ENCODE data around the gene FSTL5. TPM values are rescaled to one million over a fixed set of nuclear protein-coding genes. Genes with fewer than 3 reads are reported as not detected.

Gene FSTL5
- total and polyA plus RNA-seq, 5 donors from 2014 or later: not detected

GRCh38 chr4:161822174-161822573 lies 341.6 kb downstream of the FSTL5 start:
- Histone ChIP-seq H3K27me3 (ENCODE audit: control insufficient read depth, insufficient read depth, low read length) (no peaks in the 10 kb centered on the region), H3K36me3 (ENCODE audit: control insufficient read depth, insufficient read depth, low read length) (no peaks in the 10 kb centered on the region), H3K4me3 (ENCODE audit: low read depth, low read length) (no peak overlapping the region), H3K27ac (ENCODE audit: insufficient read depth, low read length, poor library complexity, severe bottlenecking) (no peak overlapping the region), H3K4me1 (ENCODE audit: control insufficient read depth, insufficient read depth, low read length, poor library complexity, severe bottlenecking) (no peaks in the 10 kb centered on the region), H3K9me3 (ENCODE audit: control insufficient read depth in 2 of 2, low read length in 2 of 2) (no peaks in the 10 kb centered on the region)
- Mint-ChIP-seq H3K27ac (no peak overlapping the region), H3K4me3 (no peak overlapping the region), H3K9me3 (peaks cover 0 to 12% (median 7%) of the 10 kb centered on the region in 7 donors), H3K27me3 (no peaks in the 10 kb centered on the region), H3K36me3 (no peaks in the 10 kb centered on the region), H3K4me1 (no peaks in the 10 kb centered on the region)
- DNase-seq (no peak), ATAC-seq (ENCODE audit: low read depth in 2 of 2) (no peak)

DNA sequence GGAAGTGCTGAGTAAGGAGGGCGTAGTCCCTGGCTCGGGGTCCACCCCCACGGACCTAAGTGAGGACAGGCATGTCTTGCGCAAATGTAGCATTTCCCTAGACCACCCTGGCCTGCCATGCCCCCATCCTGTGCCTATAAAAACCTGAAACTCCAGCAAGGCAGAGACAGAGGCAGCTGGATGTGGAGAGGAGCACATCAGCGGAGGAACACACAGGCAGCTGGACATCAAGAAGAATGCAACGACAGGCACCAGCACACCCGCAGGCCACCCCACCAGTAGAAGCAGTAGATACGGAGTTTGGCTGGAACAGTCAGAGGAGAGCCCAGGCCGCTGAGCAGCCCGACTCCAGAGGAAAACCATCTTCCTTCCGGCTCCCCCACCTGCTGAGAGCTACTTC lies 345.9 kb downstream of the FSTL5 start:
- Histone ChIP-seq H3K27me3 (ENCODE audit: control insufficient read depth, insufficient read depth, low read length) (no peaks in the 10 kb centered on the region), H3K4me1 (ENCODE audit: control insufficient read depth, insufficient read depth, low read length, poor library complexity, severe bottlenecking) (no peaks in the 10 kb centered on the region), H3K9me3 (ENCODE audit: control insufficient read depth in 2 of 2, low read length in 2 of 2) (no peaks in the 10 kb centered on the region), H3K27ac (ENCODE audit: insufficient read depth, low read length, poor library complexity, severe bottlenecking) (no peak overlapping the region), H3K36me3 (ENCODE audit: control insufficient read depth, insufficient read depth, low read length) (no peaks in the 10 kb centered on the region), H3K4me3 (ENCODE audit: low read depth, low read length) (no peak overlapping the region)
- H3K27ac Mint-ChIP-seq: no peak overlapping the region
- H3K4me1 Mint-ChIP-seq: no peaks in the 10 kb centered on the region
- no peaks in the 10 kb centered on the region for H3K36me3 Mint-ChIP-seq
- DNase-seq (no peak), ATAC-seq (ENCODE audit: low read depth in 2 of 2) (no peak)
- H3K27me3 Mint-ChIP-seq: no peaks in the 10 kb centered on the region
- H3K9me3 Mint-ChIP-seq: peaks cover 0 to 14% (median 5%) of the 10 kb centered on the region in 7 donors
- no peak overlapping the region for H3K4me3 Mint-ChIP-seq

DNA sequence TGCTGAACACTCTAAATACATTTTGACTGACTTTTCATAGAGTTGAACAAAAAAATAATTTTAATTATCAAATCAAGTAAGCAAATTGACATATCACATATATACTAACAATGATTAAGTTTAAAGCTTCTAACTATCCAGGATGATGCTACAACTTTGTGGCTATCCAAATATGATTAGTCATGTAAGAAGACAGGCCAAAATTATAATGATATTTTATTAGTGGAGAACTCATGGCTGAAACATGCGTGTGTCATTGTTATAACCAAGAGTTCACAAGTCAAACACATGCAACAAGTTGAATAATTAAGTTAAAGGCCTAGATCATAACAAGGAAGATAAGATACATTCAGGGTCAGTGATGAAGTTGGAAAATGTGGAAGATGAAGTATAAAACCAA lies 346.8 kb downstream of the FSTL5 start:
- no peak for DNase-seq
- ATAC-seq (ENCODE audit: low read depth in 2 of 2): no peak
- Histone ChIP-seq H3K4me3 (ENCODE audit: low read depth, low read length) (no peak overlapping the region), H3K4me1 (ENCODE audit: control insufficient read depth, insufficient read depth, low read length, poor library complexity, severe bottlenecking) (no peaks in the 10 kb centered on the region), H3K9me3 (ENCODE audit: control insufficient read depth in 2 of 2, low read length in 2 of 2) (no peaks in the 10 kb centered on the region), H3K36me3 (ENCODE audit: control insufficient read depth, insufficient read depth, low read length) (no peaks in the 10 kb centered on the region), H3K27me3 (ENCODE audit: control insufficient read depth, insufficient read depth, low read length) (no peaks in the 10 kb centered on the region), H3K27ac (ENCODE audit: insufficient read depth, low read length, poor library complexity, severe bottlenecking) (no peak overlapping the region)
- H3K27me3 Mint-ChIP-seq: no peaks in the 10 kb centered on the region
- H3K9me3 Mint-ChIP-seq: peaks cover 0 to 14% (median 5%) of the 10 kb centered on the region in 7 donors
- no peak overlapping the region for H3K4me3 Mint-ChIP-seq
- no peak overlapping the region for H3K27ac Mint-ChIP-seq
- no peaks in the 10 kb centered on the region for H3K4me1 Mint-ChIP-seq
- no peaks in the 10 kb centered on the region for H3K36me3 Mint-ChIP-seq

- H3K9me3 ChIP-seq (ENCODE audit: control insufficient read depth in 2 of 2, low read length in 2 of 2): no peaks in the 10 kb centered on the region
- H3K36me3 ChIP-seq (ENCODE audit: control insufficient read depth, insufficient read depth, low read length): no peaks in the 10 kb centered on the region
- no peaks in the 10 kb centered on the region for H3K4me1 ChIP-seq (ENCODE audit: control insufficient read depth, insufficient read depth, low read length, poor library complexity, severe bottlenecking)
- Mint-ChIP-seq H3K27ac (no peak overlapping the region), H3K4me3 (no peak overlapping the region), H3K9me3 (peaks cover 0 to 14% (median 3%) of the 10 kb centered on the region in 7 donors), H3K27me3 (no peaks in the 10 kb centered on the region), H3K36me3 (no peaks in the 10 kb centered on the region), H3K4me1 (no peaks in the 10 kb centered on the region)
- H3K4me3 ChIP-seq (ENCODE audit: low read depth, low read length): no peak overlapping the region
- no peaks in the 10 kb centered on the region for H3K27me3 ChIP-seq (ENCODE audit: control insufficient read depth, insufficient read depth, low read length)
- DNase-seq (no peak), ATAC-seq (ENCODE audit: low read depth in 2 of 2) (no peak)
- no peak overlapping the region for H3K27ac ChIP-seq (ENCODE audit: insufficient read depth, low read length, poor library complexity, severe bottlenecking)
These were observed 348.0 kb downstream of the FSTL5 start for GRCh38 chr4:161815841-161816240.

GRCh38 chr4:161813889-161814288 lies 349.9 kb downstream of the FSTL5 start:
- Mint-ChIP-seq H3K4me1 (no peaks in the 10 kb centered on the region), H3K27ac (no peak overlapping the region), H3K4me3 (no peak overlapping the region), H3K27me3 (no peaks in the 10 kb centered on the region), H3K36me3 (no peaks in the 10 kb centered on the region), H3K9me3 (peaks cover 0 to 15% (median 3%) of the 10 kb centered on the region in 7 donors)
- no peaks in the 10 kb centered on the region for H3K27me3 ChIP-seq (ENCODE audit: control insufficient read depth, insufficient read depth, low read length)
- no peak overlapping the region for H3K4me3 ChIP-seq (ENCODE audit: low read depth, low read length)
- H3K4me1 ChIP-seq (ENCODE audit: control insufficient read depth, insufficient read depth, low read length, poor library complexity, severe bottlenecking): no peaks in the 10 kb centered on the region
- ATAC-seq (ENCODE audit: low read depth in 2 of 2) (no peak), DNase-seq (no peak)
- no peak overlapping the region for H3K27ac ChIP-seq (ENCODE audit: insufficient read depth, low read length, poor library complexity, severe bottlenecking)
- no peaks in the 10 kb centered on the region for H3K36me3 ChIP-seq (ENCODE audit: control insufficient read depth, insufficient read depth, low read length)
- H3K9me3 ChIP-seq (ENCODE audit: control insufficient read depth in 2 of 2, low read length in 2 of 2): no peaks in the 10 kb centered on the region

- H3K27ac ChIP-seq (ENCODE audit: insufficient read depth, low read length, poor library complexity, severe bottlenecking): no peak overlapping the region
- DNase-seq (no peak), ATAC-seq (ENCODE audit: low read depth in 2 of 2) (no peak)
- no peak overlapping the region for H3K4me3 ChIP-seq (ENCODE audit: low read depth, low read length)
- H3K36me3 ChIP-seq (ENCODE audit: control insufficient read depth, insufficient read depth, low read length): no peaks in the 10 kb centered on the region
- H3K4me1 Mint-ChIP-seq: no peaks in the 10 kb centered on the region
- H3K9me3 ChIP-seq (ENCODE audit: control insufficient read depth in 2 of 2, low read length in 2 of 2): no peaks in the 10 kb centered on the region
- no peak overlapping the region for H3K4me3 Mint-ChIP-seq
- no peaks in the 10 kb centered on the region for H3K36me3 Mint-ChIP-seq
- no peak overlapping the region for H3K27ac Mint-ChIP-seq
- no peaks in the 10 kb centered on the region for H3K27me3 Mint-ChIP-seq
- H3K27me3 ChIP-seq (ENCODE audit: control insufficient read depth, insufficient read depth, low read length): no peaks in the 10 kb centered on the region
- no peaks in the 10 kb centered on the region for H3K4me1 ChIP-seq (ENCODE audit: control insufficient read depth, insufficient read depth, low read length, poor library complexity, severe bottlenecking)
- peaks cover 0 to 15% (median 3%) of the 10 kb centered on the region in 7 donors for H3K9me3 Mint-ChIP-seq
These were observed 350.4 kb downstream of the FSTL5 start for GRCh38 chr4:161813389-161813788.

DNA sequence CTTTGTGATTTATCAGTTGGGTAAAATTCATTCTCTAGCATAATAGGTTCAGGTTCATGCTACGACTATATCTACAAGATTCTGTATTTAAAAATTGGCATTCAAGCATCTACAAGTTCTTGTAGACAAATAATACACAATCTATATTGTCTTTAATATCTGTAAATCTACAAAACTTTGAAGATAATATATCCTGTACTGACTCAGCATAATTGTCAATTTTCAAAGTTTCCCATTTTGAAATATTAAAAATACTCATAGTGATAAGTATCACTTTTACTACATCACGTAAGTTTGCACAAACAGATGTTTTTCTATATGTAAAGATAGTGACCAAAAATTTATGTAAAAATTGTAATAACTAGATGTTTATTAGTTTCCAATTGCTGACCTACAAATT lies 360.6 kb downstream of the FSTL5 start:
- Mint-ChIP-seq H3K27ac (no peak overlapping the region), H3K36me3 (no peaks in the 10 kb centered on the region), H3K9me3 (peaks cover 0 to 20% (median 10%) of the 10 kb centered on the region in 7 donors), H3K4me3 (no peak overlapping the region), H3K4me1 (no peaks in the 10 kb centered on the region), H3K27me3 (no peaks in the 10 kb centered on the region)
- no peaks in the 10 kb centered on the region for H3K36me3 ChIP-seq (ENCODE audit: control insufficient read depth, insufficient read depth, low read length)
- H3K27ac ChIP-seq (ENCODE audit: insufficient read depth, low read length, poor library complexity, severe bottlenecking): no peak overlapping the region
- no peaks in the 10 kb centered on the region for H3K4me1 ChIP-seq (ENCODE audit: control insufficient read depth, insufficient read depth, low read length, poor library complexity, severe bottlenecking)
- DNase-seq: no peak
- no peak for ATAC-seq (ENCODE audit: low read depth in 2 of 2)
- H3K4me3 ChIP-seq (ENCODE audit: low read depth, low read length): no peak overlapping the region
- peaks cover 0 to 3% of the 10 kb centered on the region in 2 experiments for H3K9me3 ChIP-seq (ENCODE audit: control insufficient read depth in 2 of 2, low read length in 2 of 2)
- H3K27me3 ChIP-seq (ENCODE audit: control insufficient read depth, insufficient read depth, low read length): no peaks in the 10 kb centered on the region

GRCh38 chr4:161799710-161800109 lies 364.1 kb downstream of the FSTL5 start:
- Mint-ChIP-seq H3K27ac (no peak overlapping the region), H3K4me1 (no peaks in the 10 kb centered on the region), H3K36me3 (no peaks in the 10 kb centered on the region), H3K9me3 (peaks cover 0 to 9% (median 0%) of the 10 kb centered on the region in 7 donors), H3K27me3 (no peaks in the 10 kb centered on the region), H3K4me3 (no peak overlapping the region)
- no peaks in the 10 kb centered on the region for H3K9me3 ChIP-seq (ENCODE audit: control insufficient read depth in 2 of 2, low read length in 2 of 2)
- H3K27me3 ChIP-seq (ENCODE audit: control insufficient read depth, insufficient read depth, low read length): no peaks in the 10 kb centered on the region
- no peak overlapping the region for H3K27ac ChIP-seq (ENCODE audit: insufficient read depth, low read length, poor library complexity, severe bottlenecking)
- H3K4me3 ChIP-seq (ENCODE audit: low read depth, low read length): no peak overlapping the region
- no peaks in the 10 kb centered on the region for H3K36me3 ChIP-seq (ENCODE audit: control insufficient read depth, insufficient read depth, low read length)
- DNase-seq (no peak), ATAC-seq (ENCODE audit: low read depth in 2 of 2) (no peak)
- H3K4me1 ChIP-seq (ENCODE audit: control insufficient read depth, insufficient read depth, low read length, poor library complexity, severe bottlenecking): no peaks in the 10 kb centered on the region
